Neural cell (in vitro differentiated cells): ENCODE results near the gene OCIAD2. TPM values are rescaled to one million over a fixed set of nuclear protein-coding genes. Genes with fewer than 3 reads are reported as not detected.
A peak's percentile ranks its signal among the peaks of the same experiment; 100 is the strongest.

Experiments
- H2AFZ ChIP-seq: fragments of 200-600, 300-800 bp; sonication (generic), shearing (Covaris generic); 2 replicates; pipeline ENCODE4 v1.6.0; 2014; ENCODE audit warnings: low read depth, mild to moderate bottlenecking, antibody characterized with exemption, low read length, moderate library complexity
- H3F3A ChIP-seq: fragments of 200-600 bp; shearing (Covaris generic); 2 replicates; pipeline ENCODE4 v1.6.1; 2016; ENCODE audit warnings: mild to moderate bottlenecking, moderate library complexity, mixed read lengths, antibody characterized with exemption, low read length; ENCODE audit not compliant: insufficient read depth, poor library complexity, severe bottlenecking
- H3K27ac ChIP-seq: fragments of 200-600, 300-800 bp; sonication (generic), shearing (Covaris generic); 2 replicates; pipeline ENCODE4 v1.5.1; 2014; ENCODE audit warnings: mild to moderate bottlenecking, low read length, moderate library complexity
- H3K27me3 ChIP-seq: fragments of 300-800, 200-600 bp; sonication (generic), shearing (Covaris generic); 2 replicates; pipeline ENCODE4 v1.6.0; 2014; ENCODE audit warnings: mild to moderate bottlenecking, low read depth, low read length, moderate library complexity; ENCODE audit not compliant: insufficient read depth
- H3K36me3 ChIP-seq: fragments of 300-800, 200-600 bp; sonication (generic), shearing (Covaris generic); 2 replicates; pipeline ENCODE4 v1.5.1; 2014; ENCODE audit warnings: mild to moderate bottlenecking, antibody characterized with exemption, low read length, moderate library complexity; ENCODE audit not compliant: insufficient read depth
- H3K4me2 ChIP-seq: fragments of 300-800, 200-600 bp; sonication (generic), shearing (Covaris generic); 2 replicates; pipeline ENCODE4 v1.6.0; 2014; ENCODE audit warnings: mild to moderate bottlenecking, low read length
- H3K4me3 ChIP-seq: fragments of 300-800, 200-600 bp; sonication (generic), shearing (Covaris generic); 2 replicates; pipeline ENCODE4 v1.5.1; 2014; ENCODE audit warnings: mild to moderate bottlenecking, low read length, moderate library complexity
- H3K79me2 ChIP-seq: fragments of 200-600 bp; shearing (Covaris generic); replicated peaks from 2 replicates; pipeline ENCODE4 v1.6.0; 2014; ENCODE audit warnings: mild to moderate bottlenecking, low read length, moderate library complexity; ENCODE audit not compliant: insufficient read depth
- H3K9ac ChIP-seq: fragments of 300-800, 200-600 bp; sonication (generic), shearing (Covaris generic); 2 replicates; pipeline ENCODE4 v1.6.1; 2016; ENCODE audit warnings: mild to moderate bottlenecking, low read length, mixed read lengths
- H3K9me2 ChIP-seq: fragments of 200-600 bp; shearing (Covaris generic); 2 replicates; pipeline ENCODE4 v1.6.1; 2016; ENCODE audit warnings: mild to moderate bottlenecking, low read length, mixed read lengths; ENCODE audit not compliant: insufficient read depth
- H3K9me3 ChIP-seq: fragments of 200-600, 300-800 bp; sonication (generic), shearing (Covaris generic); 2 replicates; pipeline ENCODE4 v1.6.1; 2016; ENCODE audit warnings: mild to moderate bottlenecking, mixed run types, low read length, moderate library complexity, mixed read lengths
- H4K20me1 ChIP-seq: fragments of 200-600 bp; shearing (Covaris generic); 2 replicates; pipeline ENCODE4 v1.6.1; 2016; ENCODE audit warnings: mild to moderate bottlenecking, mixed run types; ENCODE audit not compliant: insufficient read depth
- CTCF ChIP-seq: fragments of 450-650 bp; IDR thresholded peaks from 2 replicates; pipeline ENCODE4 v1.5.1; 2014; ENCODE audit warnings: antibody characterized with exemption, mild to moderate bottlenecking, moderate library complexity; ENCODE audit not compliant: poor library complexity, severe bottlenecking
- EP300 ChIP-seq: fragments of 450-650 bp; conservative IDR thresholded peaks from 2 replicates; pipeline ENCODE4 v1.6.1; 2014; ENCODE audit warnings: antibody characterized with exemption, mild to moderate bottlenecking, moderate library complexity; ENCODE audit not compliant: poor library complexity, severe bottlenecking
- EZH2 ChIP-seq: fragments of 200-600, 300-800 bp; shearing (Covaris generic), sonication (generic); IDR thresholded peaks from 2 replicates; pipeline ENCODE4 v1.6.1; 2014; ENCODE audit warnings: antibody characterized with exemption, low read length, borderline replicate concordance, mild to moderate bottlenecking; ENCODE audit not compliant: insufficient read depth, poor library complexity, severe bottlenecking
- MXI1 ChIP-seq: fragments of 450-650 bp; conservative IDR thresholded peaks from 2 replicates; pipeline ENCODE4 v1.6.1; 2014; ENCODE audit warnings: antibody characterized with exemption, mild to moderate bottlenecking; ENCODE audit not compliant: poor library complexity, severe bottlenecking
- POLR2AphosphoS5 ChIP-seq: IDR thresholded peaks from 2 replicates; pipeline ENCODE4 v1.6.1; 2012
- RAD21 ChIP-seq: fragments of 450-650 bp; conservative IDR thresholded peaks from 2 replicates; pipeline ENCODE4 v1.6.1; 2014; ENCODE audit warnings: antibody characterized with exemption, mild to moderate bottlenecking, moderate library complexity
- REST ChIP-seq: IDR thresholded peaks from 2 replicates; pipeline ENCODE4 v1.6.1; 2012; ENCODE audit warnings: borderline replicate concordance
- SMC3 ChIP-seq: fragments of 450-650 bp; conservative IDR thresholded peaks from 2 replicates; pipeline ENCODE4 v1.6.1; 2014; ENCODE audit warnings: antibody characterized with exemption, mild to moderate bottlenecking, moderate library complexity; ENCODE audit not compliant: poor library complexity
- TAF1 ChIP-seq: IDR thresholded peaks from 2 replicates; pipeline ENCODE4 v1.6.1; 2012; ENCODE audit warnings: low read depth
- polyA minus RNA-seq: library from RNA; depleted of rRNA, polyadenylated mRNA; stranded (reverse); fragments of >200 nt; gene quantifications from 2 replicates; pipeline ENCODE4 v1.2.3, GENCODE V29; 2014
- polyA plus RNA-seq: library from polyadenylated mRNA; depleted of rRNA; stranded (reverse); fragments of >200 nt; gene quantifications from 2 replicates; pipeline ENCODE4 v1.2.3, GENCODE V29; 2014

OCIAD2 gene
- polyA plus RNA-seq (67.2 and 69.7 TPM in 2 replicates), polyA minus RNA-seq (19.5 and 22.0 TPM in 2 replicates)

GRCh38 chr4:48906206-48907173 lies at the start of gene OCIAD2:
Gene OCIAD2 (minus strand): TSS chr4:48906774. CDS start chr4:48904549, 2,225 bp downstream.
- no peaks in the 10 kb centered on the region for H3K27me3 ChIP-seq
- H3K36me3 ChIP-seq = peaks cover 5% of the 10 kb centered on the region
- peak; percentile 74 for TF ChIP-seq POLR2AphosphoS5
- TF ChIP-seq EP300 = no peak
- no peak for TF ChIP-seq MXI1
- no peak for TF ChIP-seq CTCF
- no peak for TF ChIP-seq SMC3
- TF ChIP-seq EZH2 = no peak
- peak; percentile 34 for TF ChIP-seq TAF1
- peak; percentile 39 for TF ChIP-seq REST
- TF ChIP-seq RAD21 = peak; percentile 11
- H3K4me2 ChIP-seq = peak within 1 kb of the TSS; percentile 39
- no peaks in the 10 kb centered on the region for H3F3A ChIP-seq
- peak within 1 kb of the TSS; percentile 3 for H3K27ac ChIP-seq
- peak within 1 kb of the TSS; percentile 76 for H3K4me3 ChIP-seq
- H2AFZ ChIP-seq = peak within 1 kb of the TSS; percentile 84
- H3K9me2 ChIP-seq = no peaks in the 10 kb centered on the region
- H3K9me3 ChIP-seq = no peaks in the 10 kb centered on the region
- no peaks in the 10 kb centered on the region for H4K20me1 ChIP-seq
- H3K79me2 ChIP-seq = peaks cover 3% of the 10 kb centered on the region
- H3K9ac ChIP-seq = peak within 1 kb of the TSS; percentile 77

- Histone ChIP-seq H3K4me2 (no peak overlapping the region), H3K9me2 (no peaks in the 10 kb centered on the region), H4K20me1 (no peaks in the 10 kb centered on the region), H3K9ac (no peak overlapping the region), H3K27me3 (no peaks in the 10 kb centered on the region), H3F3A (no peaks in the 10 kb centered on the region), H3K27ac (no peak overlapping the region), H3K4me3 (no peak overlapping the region), H2AFZ (no peak overlapping the region), H3K79me2 (no peaks in the 10 kb centered on the region), H3K9me3 (no peaks in the 10 kb centered on the region), H3K36me3 (no peaks in the 10 kb centered on the region)
- TF ChIP-seq EP300 (no peak), SMC3 (no peak), MXI1 (no peak), TAF1 (no peak), EZH2 (no peak), REST (no peak)
These were observed 47.7 kb upstream of the OCIAD2 start for GRCh38 chr4:48954314-48954713.
